ENCODE data around the gene COL8A1.

The COL8A1 gene

GRCh38 chr3:99765042-99765942 is 126.9 kb downstream of the COL8A1 start:
- no peak for DNase-seq

- DNase-seq, result no peak
These were observed 128.9 kb downstream of the COL8A1 start for GRCh38 chr3:99767291-99767690.

DNA sequence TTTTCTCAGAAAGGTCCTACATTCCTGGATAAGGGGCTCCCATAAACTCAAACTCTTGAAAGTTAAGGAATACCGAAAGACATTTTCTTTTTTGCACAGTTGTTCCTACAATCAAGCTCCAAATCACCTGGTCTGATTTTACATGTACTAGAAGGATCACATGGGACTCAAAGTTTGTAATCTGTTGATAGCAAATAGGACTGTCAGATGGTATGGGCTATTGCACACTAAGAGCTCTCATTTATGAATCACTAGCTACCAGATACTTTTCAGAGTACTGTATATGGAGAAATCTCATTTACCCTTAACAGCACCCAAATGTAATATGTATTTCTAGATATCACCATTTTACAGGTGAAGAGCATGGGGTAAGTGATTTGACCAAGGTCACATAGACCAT is 129.7 kb downstream of the COL8A1 start:
- no peak for DNase-seq

DNA sequence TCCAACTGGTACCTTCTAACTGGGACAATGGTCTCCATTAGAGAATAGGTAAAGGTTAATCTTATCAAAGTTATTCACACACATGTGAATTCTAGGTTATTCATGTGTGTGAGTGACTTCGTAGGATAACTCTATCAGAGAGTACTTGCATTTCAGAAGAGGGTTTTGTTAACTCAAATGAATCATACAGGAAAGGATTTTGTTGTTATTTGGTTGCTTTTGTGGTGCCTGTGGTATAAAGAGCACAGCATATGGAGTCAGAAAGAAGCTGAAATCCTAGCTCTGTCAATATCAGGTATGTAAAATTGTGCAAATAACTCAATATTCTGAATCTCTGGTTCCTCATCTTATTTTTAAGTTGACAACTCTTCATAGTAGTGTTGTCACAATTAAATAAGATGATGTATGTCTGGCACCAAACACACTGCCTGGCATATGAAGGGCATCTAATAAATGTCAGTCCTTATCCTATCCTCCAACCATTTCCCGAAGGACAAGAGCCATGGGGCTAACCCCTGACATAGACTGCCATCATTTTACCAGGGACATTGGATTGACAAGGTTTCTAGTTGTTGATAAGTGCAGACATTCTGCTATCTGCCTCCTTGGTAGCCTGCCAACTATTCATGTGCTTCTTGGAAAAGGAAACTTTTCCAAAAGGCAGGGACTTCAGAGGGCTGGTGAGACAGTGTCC is 130.6 kb downstream of the COL8A1 start:
- DNase-seq, result no peak

- DNase-seq, result no peak
These were observed 133.8 kb downstream of the COL8A1 start for GRCh38 chr3:99772171-99772570.

- no peak for DNase-seq
These were observed 134.3 kb downstream of the COL8A1 start for GRCh38 chr3:99772671-99773070.

DNA sequence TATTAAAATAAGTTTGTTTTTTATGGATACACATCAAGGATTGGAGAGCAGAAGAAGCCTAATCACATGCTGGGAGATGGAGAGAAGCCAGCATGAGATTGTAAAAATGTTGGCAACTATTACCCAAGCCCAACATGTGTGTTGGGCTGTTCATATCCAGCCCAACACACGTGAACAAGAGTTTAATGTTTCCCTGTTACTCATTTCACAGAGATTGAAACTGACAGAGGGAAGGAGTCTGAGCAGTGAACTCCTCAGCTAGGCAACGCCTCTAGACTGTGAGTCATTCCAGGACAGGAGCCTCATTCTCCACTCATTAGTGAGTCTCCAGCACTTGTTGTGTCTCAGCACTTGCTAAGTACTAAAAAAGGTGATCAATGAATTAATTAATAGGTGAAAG is 136.1 kb downstream of the COL8A1 start:
- DNase-seq, result no peak

DNA sequence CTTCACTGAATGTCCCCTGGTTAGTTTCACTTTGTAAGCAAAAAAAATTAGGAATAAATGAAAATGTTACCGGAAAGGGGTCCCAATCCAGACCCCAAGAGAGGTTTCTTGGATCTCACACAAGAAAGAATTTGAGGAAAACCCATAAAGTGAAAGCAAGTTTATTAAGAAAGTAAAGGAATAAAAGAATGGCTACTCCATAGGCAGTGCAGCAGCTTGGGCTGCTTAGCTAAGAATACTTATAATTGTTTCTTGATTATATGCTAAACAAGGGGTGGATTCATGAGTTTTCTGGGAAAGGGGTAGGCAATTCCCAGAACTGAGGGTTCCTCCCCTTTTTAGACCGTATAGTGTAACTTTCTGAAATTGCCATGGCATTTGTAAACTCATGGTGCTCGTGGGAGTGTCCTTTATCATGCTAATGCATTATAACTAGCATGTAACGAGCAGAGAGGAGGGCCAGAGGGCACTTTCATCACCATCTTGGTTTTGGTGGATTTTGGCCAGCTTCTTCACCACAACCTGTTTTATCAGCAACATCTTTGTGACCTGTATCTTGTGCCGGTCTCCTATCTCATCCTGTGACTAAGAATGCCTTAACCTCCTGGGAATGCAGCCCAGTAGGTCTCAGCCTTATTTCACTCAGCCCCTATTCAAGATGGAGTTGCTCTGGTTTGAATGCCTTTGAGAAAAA is 138.3 kb downstream of the COL8A1 start:
- DNase-seq, result no peak

- no peak for DNase-seq
These were observed 138.8 kb downstream of the COL8A1 start for GRCh38 chr3:99777210-99777549.

DNA sequence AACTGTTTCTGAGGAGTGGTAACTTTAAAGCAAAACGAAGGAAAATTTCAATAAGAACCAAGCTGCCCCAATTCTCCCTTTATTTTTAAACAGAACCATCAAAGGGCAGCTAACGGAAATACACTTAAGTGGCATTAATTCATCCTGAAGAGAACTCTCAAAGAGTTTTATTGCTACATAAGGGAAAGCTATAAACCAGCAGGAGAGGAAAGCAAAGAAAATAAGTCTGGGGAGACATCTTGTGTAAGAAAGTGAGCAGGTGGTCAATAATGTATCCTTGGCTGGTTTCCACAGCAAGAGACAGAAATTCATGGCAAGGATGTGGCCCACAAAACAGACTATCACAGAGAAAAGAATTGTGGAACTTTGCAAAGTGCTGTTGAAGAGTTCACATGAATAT is 139.3 kb downstream of the COL8A1 start:
- DNase-seq, result no peak

GRCh38 chr3:99780749-99781148 is 142.4 kb downstream of the COL8A1 start:
- DNase-seq, result no peak

DNA sequence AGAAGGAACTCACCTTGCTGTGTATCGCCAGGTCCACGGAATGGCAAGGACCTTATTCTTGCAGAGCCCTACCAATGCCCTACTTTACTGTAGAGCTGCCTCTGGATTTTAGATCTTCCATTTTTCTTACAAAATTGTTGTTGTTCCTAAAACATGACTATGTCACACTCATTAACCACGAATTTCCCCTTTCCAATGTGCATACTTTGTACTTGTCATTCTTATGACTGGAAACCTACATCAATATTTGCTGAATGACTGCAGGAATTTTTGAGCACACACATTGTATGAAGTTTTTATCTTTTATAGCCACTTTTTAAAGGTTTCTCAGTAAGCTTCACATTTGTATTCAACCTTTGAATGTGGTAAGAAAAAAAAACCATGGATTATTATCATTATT is 143.4 kb downstream of the COL8A1 start:
- no peak for DNase-seq

DNA sequence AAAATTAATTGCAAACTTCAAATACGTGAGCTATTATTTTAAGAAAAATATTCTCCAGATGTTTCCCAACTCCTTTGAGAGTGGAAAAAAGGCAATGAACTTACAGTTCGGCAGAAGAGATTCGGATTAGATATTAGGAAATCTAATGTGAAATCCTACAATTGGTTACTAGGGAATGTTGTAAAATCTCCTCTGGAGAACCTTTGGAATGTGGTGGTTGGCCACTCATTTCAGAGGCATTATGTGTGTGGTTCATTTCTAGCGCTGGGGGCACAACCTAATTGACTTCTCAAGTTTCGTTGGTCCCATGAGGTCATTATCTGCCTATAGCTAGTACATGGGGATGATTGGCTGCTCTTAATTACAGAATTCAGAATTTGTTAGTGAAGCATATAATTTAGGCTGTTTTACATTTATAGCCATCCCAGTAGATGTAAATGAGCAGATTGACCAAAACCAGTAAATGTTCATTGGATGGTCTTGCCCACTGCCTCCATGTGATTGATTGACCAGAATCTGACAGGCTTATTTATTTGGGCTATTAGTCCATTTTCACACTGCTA is 144.7 kb downstream of the COL8A1 start:
- DNase-seq, result no peak

- no peak for DNase-seq
These were observed 150.8 kb downstream of the COL8A1 start for GRCh38 chr3:99789011-99789721.

DNA sequence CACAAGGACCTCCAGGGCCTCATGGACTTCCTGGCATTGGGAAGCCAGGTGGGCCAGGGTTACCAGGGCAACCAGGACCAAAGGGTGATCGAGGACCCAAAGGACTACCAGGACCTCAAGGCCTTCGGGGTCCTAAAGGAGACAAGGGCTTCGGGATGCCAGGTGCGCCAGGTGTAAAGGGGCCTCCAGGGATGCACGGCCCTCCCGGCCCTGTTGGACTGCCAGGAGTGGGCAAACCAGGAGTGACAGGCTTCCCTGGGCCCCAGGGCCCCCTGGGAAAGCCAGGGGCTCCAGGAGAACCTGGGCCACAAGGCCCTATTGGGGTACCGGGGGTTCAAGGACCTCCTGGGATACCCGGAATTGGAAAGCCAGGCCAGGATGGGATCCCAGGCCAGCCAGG is 156.1 kb downstream of the COL8A1 start:
- DNase-seq, result no peak

DNA sequence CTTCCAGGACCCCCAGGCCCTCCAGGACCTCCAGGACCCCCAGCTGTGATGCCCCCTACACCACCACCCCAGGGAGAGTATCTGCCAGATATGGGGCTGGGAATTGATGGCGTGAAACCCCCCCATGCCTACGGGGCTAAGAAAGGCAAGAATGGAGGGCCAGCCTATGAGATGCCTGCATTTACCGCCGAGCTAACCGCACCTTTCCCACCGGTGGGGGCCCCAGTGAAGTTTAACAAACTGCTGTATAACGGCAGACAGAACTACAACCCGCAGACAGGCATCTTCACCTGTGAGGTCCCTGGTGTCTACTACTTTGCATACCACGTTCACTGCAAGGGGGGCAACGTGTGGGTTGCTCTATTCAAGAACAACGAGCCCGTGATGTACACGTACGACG is 157.2 kb downstream of the COL8A1 start:
- no peak for DNase-seq

DNA sequence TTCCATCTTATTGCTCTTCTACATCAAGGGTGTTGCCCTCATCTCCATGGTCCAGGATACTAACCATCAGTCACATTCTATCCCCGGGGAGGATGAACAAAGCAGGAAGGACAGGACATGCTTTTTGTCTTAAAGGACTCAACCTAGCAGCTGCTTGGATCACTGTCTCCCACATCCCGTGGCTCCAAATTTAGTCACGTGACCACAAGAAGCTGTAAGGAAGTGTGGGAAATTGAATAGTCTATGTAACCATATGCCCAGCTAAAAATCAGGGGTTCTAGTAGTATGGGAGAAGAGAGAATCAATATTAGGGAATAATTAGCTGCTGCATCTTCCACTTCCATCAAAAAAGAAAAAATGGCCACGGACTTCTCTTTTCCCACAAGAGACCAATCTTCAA is 161.0 kb downstream of the COL8A1 start:
- DNase-seq, result no peak

- DNase-seq, result no peak
These were observed 164.9 kb downstream of the COL8A1 start for GRCh38 chr3:99803297-99803696.

GRCh38 chr3:99805160-99805559 is 166.8 kb downstream of the COL8A1 start:
- DNase-seq, result no peak

DNA sequence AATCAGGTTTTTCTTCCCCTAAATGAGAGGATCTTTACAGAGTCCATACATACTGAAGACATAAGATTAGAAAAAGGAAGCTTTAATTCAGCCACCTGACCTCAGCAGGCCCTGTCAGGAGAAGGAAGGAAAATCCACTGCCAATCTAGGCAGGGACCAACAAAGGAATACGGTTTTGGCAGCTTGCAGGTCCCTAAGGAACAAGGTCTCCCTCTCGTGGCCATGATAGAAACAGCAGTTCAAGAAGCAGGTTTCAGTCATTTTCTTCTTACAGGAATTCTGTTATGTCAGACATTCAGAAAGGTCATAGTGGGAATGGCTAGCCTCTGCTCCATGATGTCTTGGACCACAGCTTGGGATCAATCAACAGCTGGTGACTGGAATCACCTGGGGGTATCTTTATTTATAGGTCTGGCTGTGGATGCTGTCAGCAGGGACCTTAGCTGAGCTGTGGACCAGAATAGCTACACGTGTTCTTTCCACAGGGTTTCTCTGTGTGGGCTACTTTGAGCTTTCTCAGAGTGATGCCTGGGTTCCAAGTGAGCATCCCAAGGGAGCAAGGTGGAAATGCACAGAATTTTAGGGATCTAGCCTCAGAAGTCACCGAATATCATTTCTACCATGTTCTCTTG is 169.9 kb downstream of the COL8A1 start:
- DNase-seq, result no peak

DNA sequence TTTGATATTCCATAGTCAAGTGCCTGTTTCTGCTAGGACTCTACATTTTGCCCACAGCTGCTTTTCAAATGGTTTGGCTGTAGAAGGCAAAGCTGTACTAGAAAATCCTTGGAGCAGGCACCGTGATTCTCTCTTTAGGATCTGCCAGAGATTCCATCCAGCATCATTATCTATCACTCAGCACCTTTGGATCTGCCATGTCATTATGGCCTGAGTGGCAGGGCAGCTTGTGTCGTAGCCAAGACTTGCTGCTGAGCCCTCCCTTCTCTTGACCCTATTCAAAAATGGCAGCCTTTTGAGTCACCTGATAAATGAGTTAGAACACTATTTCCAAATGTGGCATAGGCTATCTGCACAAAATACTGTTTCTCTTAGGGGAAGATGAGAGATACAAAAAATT is 171.2 kb downstream of the COL8A1 start:
- no peak for DNase-seq

DNA sequence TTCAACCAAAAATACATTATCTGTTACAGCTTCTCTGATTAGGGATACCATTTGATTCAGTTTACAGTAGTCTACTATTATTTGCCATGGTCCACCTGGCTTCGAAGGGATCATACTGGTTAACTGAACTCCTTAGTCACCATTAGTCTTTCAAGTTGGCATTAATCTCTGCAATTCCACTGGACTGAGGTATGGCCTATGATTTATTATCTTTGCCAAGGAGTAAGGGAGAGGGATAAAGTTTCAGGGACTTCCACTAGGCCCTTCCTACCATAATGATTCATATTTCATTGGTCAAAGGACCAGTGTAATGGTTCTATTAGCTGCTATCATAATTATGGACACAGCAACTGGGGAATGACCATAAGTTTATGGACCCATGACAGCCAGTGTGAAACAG is 172.0 kb downstream of the COL8A1 start:
- no peak for DNase-seq

Measured in 8988T (cell line).